OCI-LY7 (cell line): ENCODE data around the gene CPTP. TPM values are rescaled to one million over a fixed set of nuclear protein-coding genes. Genes with fewer than 3 reads are reported as not detected.
A peak's percentile ranks its signal among the peaks of the same experiment; 100 is the strongest.

Experiments used
- BruUV-seq: library from RNA; stranded (reverse); fragments of 400-500 nt; replicated peaks from 2 replicates; lab custom pipeline; 2021; lab: Mats Ljungman, UMichigan
- CTCF ChIA-PET: fragments of 300-600 bp; sonication (Branson Sonifier 250); formaldehyde crosslinking; loops from one replicate; lab custom pipeline; 2022; ENCODE audit warnings: antibody characterized with exemption; ENCODE audit not compliant: unreplicated experiment; lab: Charles Lee
- POLR2A ChIA-PET: fragments of 300-600 bp; sonication (Branson Sonifier 250); formaldehyde crosslinking; loops from one replicate; lab custom pipeline; 2022; ENCODE audit warnings: antibody characterized with exemption; lab: Charles Lee
- DNase-seq: peaks from one replicate; pipeline ENCODE4 v3.0.0-alpha.2; 2015; ENCODE audit warnings: low spot score
- H2AFZ ChIP-seq: fragments of 200-600 bp; sonication (generic), shearing (Covaris generic); 2 replicates; pipeline ENCODE4 v1.6.1; 2014; ENCODE audit warnings: mild to moderate bottlenecking, antibody characterized with exemption, low read length, moderate library complexity
- H3K27ac ChIP-seq: fragments of 200-600 bp; sonication (generic); 2 replicates; pipeline ENCODE4 v1.5.1; 2014; ENCODE audit warnings: mixed run types, low read depth, mild to moderate bottlenecking, moderate library complexity, low read length, inconsistent platforms; ENCODE audit not compliant: poor library complexity, severe bottlenecking
- H3K36me3 ChIP-seq: fragments of 200-600 bp; sonication (generic); 2 replicates; pipeline ENCODE4 v1.6.1; 2014; ENCODE audit warnings: mild to moderate bottlenecking, antibody characterized with exemption, low read length, moderate library complexity, mixed read lengths; ENCODE audit not compliant: insufficient read depth
- H3K4me1 ChIP-seq: fragments of 200-600 bp; sonication (generic); 2 replicates; pipeline ENCODE4 v1.5.1; 2014; ENCODE audit warnings: mild to moderate bottlenecking, low read length; ENCODE audit not compliant: insufficient read depth, poor library complexity, severe bottlenecking
- H3K4me2 ChIP-seq: fragments of 200-600 bp; sonication (generic); 2 replicates; pipeline ENCODE4 v1.6.1; 2014; ENCODE audit warnings: mild to moderate bottlenecking, low read length
- H3K4me3 ChIP-seq: fragments of 200-600 bp; sonication (generic); 2 replicates; pipeline ENCODE4 v1.5.1; 2014; ENCODE audit warnings: mild to moderate bottlenecking, low read depth, low read length; ENCODE audit not compliant: poor library complexity, severe bottlenecking
- H3K79me2 ChIP-seq: fragments of 200-600 bp; sonication (generic); 2 replicates; pipeline ENCODE4 v1.6.1; 2016; ENCODE audit warnings: low read depth, mild to moderate bottlenecking, low read length, moderate library complexity, mixed read lengths; ENCODE audit not compliant: insufficient read depth
- H3K9me2 ChIP-seq: fragments of 200-600 bp; sonication (generic); 2 replicates; pipeline ENCODE4 v1.6.1; 2016; ENCODE audit warnings: mild to moderate bottlenecking, low read length, mixed read lengths; ENCODE audit not compliant: insufficient read depth
- H3K9me3 ChIP-seq: fragments of 200-600 bp; sonication (generic); 2 replicates; pipeline ENCODE4 v1.6.1; 2014; ENCODE audit warnings: mild to moderate bottlenecking, mixed run types, low read length, mixed read lengths
- H4K20me1 ChIP-seq: fragments of 200-600 bp; sonication (generic); 2 replicates; pipeline ENCODE4 v1.6.1; 2014; ENCODE audit warnings: mild to moderate bottlenecking, antibody characterized with exemption, low read length, moderate library complexity, mixed read lengths; ENCODE audit not compliant: insufficient read depth
- CTCF ChIP-seq: fragments of 200-600 bp; sonication (generic); conservative IDR thresholded peaks from 2 replicates; pipeline ENCODE4 v1.5.1; 2014; ENCODE audit warnings: mild to moderate bottlenecking, antibody characterized with exemption, low read length, moderate library complexity, mixed read lengths
- EZH2phosphoT487 ChIP-seq: fragments of 200-600 bp; sonication (generic); IDR thresholded peaks from 2 replicates; pipeline ENCODE4 v1.6.1; 2018; ENCODE audit warnings: low read depth, borderline replicate concordance, mild to moderate bottlenecking, mixed run types, antibody characterized with exemption, low read length, moderate library complexity, mixed read lengths
- intact Hi-C: fragments of 100-400 bp; cut with micrococcal nuclease; formaldehyde crosslinking; loops from one replicate; pipeline ENCODE4 v1.10.0; 2022; ENCODE audit not compliant: unreplicated experiment
- total RNA-seq, 2 experiments: library from RNA; depleted of rRNA in 1 of 2; stranded (reverse); fragments of >200 nt in 1 of 2; shearing (Covaris generic) in 1 of 2; gene quantifications; 2 replicates each; pipeline ENCODE4 v1.2.3, GENCODE V29; 2014 to 2022

The CPTP gene
- total RNA-seq, 2 experiments from 2014 or later, result 16.6 to 20.6 TPM

- peaks cover 49% of the 10 kb centered on the region for H3K36me3 ChIP-seq
- TF ChIP-seq CTCF, result no peak
- no peak for TF ChIP-seq EZH2phosphoT487
- peaks cover 38% of the 10 kb centered on the region for H3K4me1 ChIP-seq
- no peaks in the 10 kb centered on the region for H4K20me1 ChIP-seq
- BruUV-seq, result no TSS peak
- no peaks in the 10 kb centered on the region for H3K9me3 ChIP-seq
- ChIA-PET CTCF (no interaction called here), POLR2A (no interaction called here)
- intact Hi-C loops, result loop anchor here (2.0 kb wide), 1 partner anchor 90 kb away; no protein-coding TSS in a partner anchor
- no peak overlapping the region for H2AFZ ChIP-seq
- no peak for DNase-seq
- H3K4me3 ChIP-seq, result peak overlapping the region; percentile 99
- H3K4me2 ChIP-seq, result peak overlapping the region; percentile 94
- H3K9me2 ChIP-seq, result no peaks in the 10 kb centered on the region
- peaks cover 20% of the 10 kb centered on the region for H3K79me2 ChIP-seq
- H3K27ac ChIP-seq, result no peak overlapping the region
These were observed 48.6 kb downstream of the CPTP start for GRCh38 chr1:1373051-1373814.

DNA sequence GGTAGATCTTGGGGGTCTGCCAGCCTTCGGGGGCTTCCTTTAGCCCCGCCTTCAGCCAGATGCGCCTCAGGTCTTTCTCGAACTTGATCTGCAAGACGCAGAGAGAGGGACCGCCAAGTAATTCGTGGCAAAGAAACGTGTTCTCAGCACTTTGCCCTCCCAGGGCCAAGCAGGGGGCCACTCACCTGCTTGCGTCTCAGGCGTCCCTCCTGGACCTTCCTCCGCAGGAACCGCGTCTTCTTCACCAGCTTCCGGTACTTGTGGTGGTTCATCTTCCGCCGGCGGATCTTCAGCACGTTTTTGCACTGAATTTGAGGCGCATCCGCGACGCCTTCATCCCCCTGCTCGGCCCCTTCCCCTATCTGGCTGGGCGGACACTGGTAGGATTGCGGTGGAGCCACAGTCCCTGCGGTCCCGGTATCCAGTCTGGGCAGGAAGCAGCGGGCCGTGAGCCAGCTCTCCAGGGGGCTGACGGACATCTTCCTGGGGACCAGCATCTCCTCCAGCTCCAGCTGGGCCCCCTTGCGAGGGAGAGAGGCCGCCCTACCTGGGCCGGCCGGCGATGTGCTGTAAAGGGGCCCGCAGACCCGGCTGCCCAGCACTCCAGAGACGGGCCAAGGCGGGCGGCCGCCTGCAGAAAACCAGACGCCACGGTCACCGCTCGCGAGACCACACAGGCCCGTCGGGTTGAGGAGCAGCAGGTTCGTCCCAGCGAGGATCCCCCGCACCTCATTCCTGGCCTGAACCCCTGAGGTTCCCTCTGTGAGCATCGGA, 49.4 kb downstream of the CPTP start:
- Histone ChIP-seq H3K27ac (peak overlapping the region; percentile 75), H4K20me1 (no peaks in the 10 kb centered on the region), H2AFZ (no peak overlapping the region), H3K4me2 (peak overlapping the region; percentile 94), H3K79me2 (peaks cover 20% of the 10 kb centered on the region), H3K36me3 (peaks cover 48% of the 10 kb centered on the region), H3K9me2 (no peaks in the 10 kb centered on the region), H3K9me3 (no peaks in the 10 kb centered on the region), H3K4me1 (peaks cover 38% of the 10 kb centered on the region), H3K4me3 (peak overlapping the region; percentile 99)
- CTCF ChIA-PET, result no interaction called here
- intact Hi-C loops, result loop anchor here (2.0 kb wide), 2 partner anchors 49 to 89 kb away; partner anchors contain the start of genes CPTP and INTS11
- BruUV-seq, result TSS peak; percentile 96
- no peak for DNase-seq
- POLR2A ChIA-PET, result no interaction called here
- no peak for TF ChIP-seq CTCF
- no peak for TF ChIP-seq EZH2phosphoT487
